Trophoblast cell (in vitro differentiated cells and primary cell): ENCODE data around the gene BTBD19.

Experiments
- DNase-seq, 2 donors: peaks; one replicate each; pipeline ENCODE4 v3.0.0-alpha.2; 2016
- H2AFZ ChIP-seq: 2 replicates; pipeline ENCODE4 v1.6.1; 2013; ENCODE audit warnings: low read length, moderate library complexity, mild to moderate bottlenecking; ENCODE audit not compliant: insufficient read depth, poor library complexity
- H2AK5ac ChIP-seq: 2 replicates; pipeline ENCODE4 v1.6.1; 2013; ENCODE audit warnings: mild to moderate bottlenecking, low read length
- H2BK120ac ChIP-seq: 2 replicates; pipeline ENCODE4 v1.6.1; 2013; ENCODE audit warnings: low read length, mild to moderate bottlenecking, moderate library complexity; ENCODE audit not compliant: insufficient read depth, poor library complexity
- H2BK12ac ChIP-seq: 2 replicates; pipeline ENCODE4 v1.6.1; 2013; ENCODE audit warnings: mild to moderate bottlenecking, low read length, moderate library complexity
- H2BK5ac ChIP-seq: 2 replicates; pipeline ENCODE4 v1.6.1; 2013; ENCODE audit warnings: low read length, low read depth, moderate library complexity, mild to moderate bottlenecking; ENCODE audit not compliant: poor library complexity
- H3K14ac ChIP-seq: 2 replicates; pipeline ENCODE4 v1.6.1; 2013; ENCODE audit warnings: mild to moderate bottlenecking, low read length
- H3K18ac ChIP-seq: 2 replicates; pipeline ENCODE4 v1.6.1; 2013; ENCODE audit warnings: mild to moderate bottlenecking, low read length
- H3K23ac ChIP-seq: 2 replicates; pipeline ENCODE4 v1.6.1; 2013; ENCODE audit warnings: low read length
- H3K27ac ChIP-seq: 2 replicates; pipeline ENCODE4 v1.5.1; 2013; ENCODE audit warnings: low read depth, mild to moderate bottlenecking, inconsistent platforms, low read length, moderate library complexity
- H3K27me3 ChIP-seq: 2 replicates; pipeline ENCODE4 v1.6.1; 2013; ENCODE audit warnings: inconsistent platforms, mild to moderate bottlenecking, low read length, moderate library complexity; ENCODE audit not compliant: insufficient read depth
- H3K36me3 ChIP-seq, 2 experiments: 1 replicate in 1 of 2; 2 replicates in 1 of 2; pipeline ENCODE4 v1.6.1; 2013; ENCODE audit warnings: low read length in 2 of 2, mild to moderate bottlenecking in 2 of 2, moderate library complexity in 1 of 2; ENCODE audit not compliant: insufficient read depth in 2 of 2, control insufficient read depth in 1 of 2
- H3K4ac ChIP-seq: 2 replicates; pipeline ENCODE4 v1.6.1; 2013; ENCODE audit warnings: low read depth, mild to moderate bottlenecking, low read length, moderate library complexity
- H3K4me1 ChIP-seq, 2 experiments: 1 replicate in 1 of 2; 2 replicates in 1 of 2; pipeline ENCODE4 v1.6.1; 2013; ENCODE audit warnings: low read length in 2 of 2, mild to moderate bottlenecking in 2 of 2, moderate library complexity in 1 of 2; ENCODE audit not compliant: insufficient read depth in 2 of 2, control insufficient read depth in 1 of 2
- H3K4me2 ChIP-seq: 2 replicates; pipeline ENCODE4 v1.6.1; 2013; ENCODE audit warnings: inconsistent platforms, mild to moderate bottlenecking, low read length, moderate library complexity
- H3K4me3 ChIP-seq: 2 replicates; pipeline ENCODE4 v1.5.1; 2013; ENCODE audit warnings: mild to moderate bottlenecking, low read depth, low read length, inconsistent platforms
- H3K79me1 ChIP-seq: one replicate; pipeline ENCODE4 v1.6.1; 2013; ENCODE audit warnings: low read length
- H3K79me2 ChIP-seq: 2 replicates; pipeline ENCODE4 v1.6.1; 2013; ENCODE audit warnings: low read length, mild to moderate bottlenecking; ENCODE audit not compliant: control insufficient read depth, insufficient read depth, poor library complexity
- H3K9ac ChIP-seq: 2 replicates; pipeline ENCODE4 v1.6.1; 2013; ENCODE audit warnings: mild to moderate bottlenecking, low read length
- H3K9me3 ChIP-seq: 2 replicates; pipeline ENCODE4 v1.6.1; 2013; ENCODE audit warnings: low read depth, mild to moderate bottlenecking, control low read depth, inconsistent platforms, low read length; ENCODE audit not compliant: insufficient read depth
- H4K12ac ChIP-seq: 2 replicates; pipeline ENCODE4 v1.6.1; 2013; ENCODE audit warnings: low read depth, mild to moderate bottlenecking, low read length, moderate library complexity
- H4K8ac ChIP-seq: 2 replicates; pipeline ENCODE4 v1.6.1; 2013; ENCODE audit warnings: low read depth, mild to moderate bottlenecking, low read length, moderate library complexity
- H4K91ac ChIP-seq: one replicate; pipeline ENCODE4 v1.6.1; 2013; ENCODE audit warnings: low read depth, mild to moderate bottlenecking, low read length, moderate library complexity
- WGBS: extraction: QIAGEN DNeasy Blood & Tissue Kit; methylation state at CpG from one replicate; pipeline ENCODE4 v1.1.7; 2013; ENCODE audit warnings: missing lambda C conversion rate; ENCODE audit not compliant: insufficient read length, insufficient coverage; ENCODE audit errors: extremely low coverage; 5-methylcytosine and 5-hydroxymethylcytosine counted together

Gene BTBD19

DNA sequence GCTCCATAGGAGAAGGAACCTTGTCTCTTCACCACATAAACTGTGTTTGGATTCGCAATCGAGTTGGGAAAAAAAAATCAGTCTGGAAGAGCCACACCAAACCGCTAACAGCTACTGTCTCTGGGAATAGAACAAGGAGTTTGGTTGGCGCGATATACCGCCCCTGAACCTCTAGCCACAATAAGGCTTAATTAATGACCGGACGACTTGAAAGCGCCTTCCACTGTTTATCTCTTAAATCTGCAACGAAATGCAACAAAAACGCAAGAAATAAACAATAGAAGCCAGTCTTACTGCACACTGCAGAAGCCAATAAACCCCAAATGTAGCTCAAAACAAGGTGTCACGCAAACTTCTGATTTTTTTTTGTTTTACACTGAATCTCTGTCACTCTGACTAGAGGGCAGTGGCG lies 10.9 kb downstream of the BTBD19 start:
- Histone ChIP-seq H4K91ac (no peak overlapping the region), H2BK5ac (no peak overlapping the region), H3K36me3 (peaks cover 0 to 2% of the 10 kb centered on the region in 2 experiments), H3K27ac (peak overlapping the region; percentile 36), H4K12ac (no peak overlapping the region), H3K9ac (no peak overlapping the region), H3K9me3 (no peaks in the 10 kb centered on the region), H3K4ac (no peak overlapping the region), H2AFZ (no peak overlapping the region), H3K4me1 (peaks cover 8 to 10% of the 10 kb centered on the region in 2 experiments), H3K4me3 (no peak overlapping the region), H3K79me2 (peaks cover 6% of the 10 kb centered on the region), H3K27me3 (no peaks in the 10 kb centered on the region), H3K79me1 (peaks cover 7% of the 10 kb centered on the region), H2BK12ac (no peak overlapping the region), H3K14ac (no peak overlapping the region), H2AK5ac (no peak overlapping the region), H3K18ac (no peak overlapping the region), H4K8ac (peak overlapping the region; percentile 13), H3K4me2 (peak overlapping the region; percentile 66), H3K23ac (no peak overlapping the region), H2BK120ac (no peak overlapping the region)
- no CpG with 5 or more reads among the region's 13 CpGs for WGBS
- DNase-seq: peak in 1 of 2 donors; percentile 89

DNA sequence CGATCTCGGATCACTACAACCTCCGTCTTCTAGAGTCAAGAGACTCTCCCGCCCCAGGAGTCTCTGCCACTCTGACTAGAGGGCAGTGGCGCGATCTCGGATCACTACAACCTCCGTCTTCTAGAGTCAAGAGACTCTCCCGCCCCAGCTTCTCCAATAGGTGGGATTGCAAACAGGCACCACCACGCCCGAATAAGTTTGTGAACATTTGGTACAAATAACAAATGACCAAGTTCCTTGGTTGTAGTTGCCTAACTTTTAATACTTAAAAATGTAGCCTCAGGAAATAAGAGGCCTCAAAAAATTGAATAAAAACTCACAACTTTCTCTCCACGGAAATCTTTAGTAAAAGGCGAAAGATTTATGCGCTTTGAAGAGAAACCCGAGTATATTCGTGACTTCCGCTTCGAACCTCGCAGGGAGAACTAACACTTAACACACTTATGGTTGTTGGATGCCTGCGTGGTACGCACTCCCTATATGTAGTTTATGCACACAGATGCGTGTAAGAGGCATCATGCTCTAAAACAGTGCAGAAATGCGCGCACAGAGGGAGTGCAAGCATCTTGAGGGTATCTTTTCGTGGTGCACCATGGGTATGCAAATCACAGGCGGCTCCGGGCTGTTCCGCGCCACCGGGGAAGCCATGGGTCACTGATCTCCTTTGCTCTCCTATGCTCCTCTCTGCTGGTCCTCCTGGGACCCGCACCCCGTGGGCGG lies 11.4 kb downstream of the BTBD19 start:
- peak overlapping the region; percentile 99 for H3K4ac ChIP-seq
- peak overlapping the region; percentile 39 for H2BK12ac ChIP-seq
- H2BK5ac ChIP-seq: peak overlapping the region; percentile 100
- H3K4me2 ChIP-seq: peak overlapping the region; percentile 66
- H4K12ac ChIP-seq: peak overlapping the region; percentile 93
- peak overlapping the region; percentile 83 for H4K8ac ChIP-seq
- peaks cover 5 to 7% of the 10 kb centered on the region in 2 experiments for H3K4me1 ChIP-seq
- peak overlapping the region; percentile 70 for H3K4me3 ChIP-seq
- H4K91ac ChIP-seq: peak overlapping the region; percentile 100
- peak overlapping the region; percentile 94 for H2AFZ ChIP-seq
- H3K9me3 ChIP-seq: no peaks in the 10 kb centered on the region
- H2AK5ac ChIP-seq: no peak overlapping the region
- H3K79me1 ChIP-seq: peaks cover 7% of the 10 kb centered on the region
- H2BK120ac ChIP-seq: peak overlapping the region; percentile 100
- no peaks in the 10 kb centered on the region for H3K27me3 ChIP-seq
- H3K14ac ChIP-seq: peak overlapping the region; percentile 100
- H3K27ac ChIP-seq: peak overlapping the region; percentile 93
- H3K36me3 ChIP-seq: peaks cover 0 to 2% of the 10 kb centered on the region in 2 experiments
- peak overlapping the region; percentile 95 for H3K23ac ChIP-seq
- peak; percentile 88 to 91 for DNase-seq
- peak overlapping the region; percentile 98 for H3K18ac ChIP-seq
- WGBS: no CpG with 5 or more reads among the region's 33 CpGs
- H3K79me2 ChIP-seq: peaks cover 6% of the 10 kb centered on the region
- peak overlapping the region; percentile 89 for H3K9ac ChIP-seq

DNA sequence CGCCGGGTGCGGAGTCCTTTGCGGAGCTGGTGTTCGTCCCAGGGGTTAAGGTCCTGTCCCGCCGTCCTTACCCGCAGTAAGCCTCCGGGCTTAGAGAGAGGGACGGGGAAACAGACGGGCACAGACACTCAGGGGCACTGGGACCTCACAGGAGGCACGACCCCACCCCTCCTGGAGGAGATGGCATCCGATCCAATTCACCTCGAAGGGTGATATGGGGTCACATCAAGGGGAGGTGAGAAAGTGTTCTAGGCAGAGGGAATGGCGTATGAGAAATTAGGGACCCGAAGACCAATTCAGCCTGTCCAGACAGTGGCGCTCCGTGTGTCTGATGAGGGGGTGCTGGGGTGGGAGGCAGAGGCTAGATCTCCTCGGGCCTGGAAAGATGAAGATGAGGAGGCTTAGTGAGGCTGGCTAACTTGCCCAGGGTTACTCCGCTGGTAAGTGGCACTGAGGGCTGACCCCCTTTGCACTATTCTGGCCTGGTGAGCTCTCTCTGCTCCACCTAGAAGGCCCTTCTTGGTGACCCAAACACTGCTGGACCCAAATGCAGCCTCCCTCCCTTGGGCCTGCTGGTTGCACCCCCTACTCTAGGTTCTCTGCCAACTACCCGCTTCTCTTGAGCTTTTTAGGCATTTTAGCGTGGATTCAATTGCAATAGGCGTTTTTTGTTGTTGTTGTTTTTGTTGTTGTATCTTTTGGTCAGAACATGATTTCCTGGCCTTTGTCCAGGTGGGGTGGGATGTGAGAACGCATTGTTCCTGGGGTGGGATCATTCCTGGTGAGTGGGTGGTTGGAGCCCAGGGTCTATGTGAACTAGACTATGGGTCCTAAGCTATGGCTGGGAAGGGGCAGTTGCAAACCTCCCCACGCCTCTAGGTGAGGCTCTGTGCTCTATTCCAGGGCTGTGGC lies 12.3 kb downstream of the BTBD19 start:
- H2BK5ac ChIP-seq: peak overlapping the region; percentile 100
- peak overlapping the region; percentile 39 for H2BK12ac ChIP-seq
- H2BK120ac ChIP-seq: peak overlapping the region; percentile 100
- H3K4ac ChIP-seq: peak overlapping the region; percentile 99
- H3K4me2 ChIP-seq: peak overlapping the region; percentile 66
- peak overlapping the region; percentile 70 for H3K4me3 ChIP-seq
- peaks cover 0 to 2% of the 10 kb centered on the region in 2 experiments for H3K36me3 ChIP-seq
- no peak for DNase-seq
- H3K79me2 ChIP-seq: peaks cover 6% of the 10 kb centered on the region
- H3K27me3 ChIP-seq: no peaks in the 10 kb centered on the region
- H3K18ac ChIP-seq: peak overlapping the region; percentile 98
- peak overlapping the region; percentile 83 for H4K8ac ChIP-seq
- peak overlapping the region; percentile 83 for H2AK5ac ChIP-seq
- H2AFZ ChIP-seq: peak overlapping the region; percentile 94
- H3K27ac ChIP-seq: peak overlapping the region; percentile 93
- H3K23ac ChIP-seq: no peak overlapping the region
- peak overlapping the region; percentile 69 for H3K9ac ChIP-seq
- H3K4me1 ChIP-seq: peaks cover 3 to 4% of the 10 kb centered on the region in 2 experiments
- H3K9me3 ChIP-seq: no peaks in the 10 kb centered on the region
- H3K79me1 ChIP-seq: peaks cover 7% of the 10 kb centered on the region
- peak overlapping the region; percentile 100 for H4K91ac ChIP-seq
- peak overlapping the region; percentile 93 for H4K12ac ChIP-seq
- H3K14ac ChIP-seq: peak overlapping the region; percentile 100
- WGBS: no CpG with 5 or more reads among the region's 25 CpGs

DNA sequence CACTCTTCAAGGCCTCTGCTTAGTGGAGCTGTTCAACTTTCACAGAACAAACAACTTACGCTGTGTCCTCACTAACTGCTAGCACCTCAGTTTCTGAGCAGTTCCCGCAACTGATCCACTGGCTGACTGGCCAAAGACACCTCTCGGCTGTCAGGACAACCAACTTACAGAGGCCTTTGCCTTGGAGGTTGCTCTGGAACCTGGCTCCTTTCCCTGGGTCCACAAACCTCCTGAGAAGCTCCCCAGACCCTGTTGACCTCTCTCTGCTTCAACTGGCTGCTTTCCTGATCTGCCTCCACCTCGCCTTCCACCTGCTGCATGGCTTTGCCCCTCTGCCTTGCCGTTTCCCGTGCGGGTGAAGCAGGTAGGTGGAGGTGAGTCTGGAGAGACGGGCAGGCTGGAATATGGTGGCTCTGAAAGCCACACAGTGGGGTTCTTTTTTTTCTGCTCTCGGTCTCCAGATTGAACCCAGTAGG lies 13.0 kb downstream of the BTBD19 start:
- no peak for DNase-seq
- no peak overlapping the region for H2AFZ ChIP-seq
- no peak overlapping the region for H3K4ac ChIP-seq
- no peak overlapping the region for H4K91ac ChIP-seq
- H4K8ac ChIP-seq: no peak overlapping the region
- no CpG with 5 or more reads among the region's 9 CpGs for WGBS
- H4K12ac ChIP-seq: no peak overlapping the region
- no peak overlapping the region for H3K4me2 ChIP-seq
- no peak overlapping the region for H2AK5ac ChIP-seq
- H3K36me3 ChIP-seq: no peaks in the 10 kb centered on the region
- no peaks in the 10 kb centered on the region for H3K27me3 ChIP-seq
- H3K79me1 ChIP-seq: peaks cover 7% of the 10 kb centered on the region
- H2BK12ac ChIP-seq: peak overlapping the region; percentile 27
- no peak overlapping the region for H3K23ac ChIP-seq
- no peak overlapping the region for H3K4me3 ChIP-seq
- no peak overlapping the region for H3K14ac ChIP-seq
- H3K9ac ChIP-seq: no peak overlapping the region
- no peak overlapping the region for H2BK5ac ChIP-seq
- no peak overlapping the region for H3K27ac ChIP-seq
- peak overlapping the region; percentile 55 for H2BK120ac ChIP-seq
- H3K79me2 ChIP-seq: peaks cover 6% of the 10 kb centered on the region
- no peaks in the 10 kb centered on the region for H3K9me3 ChIP-seq
- H3K18ac ChIP-seq: no peak overlapping the region
- H3K4me1 ChIP-seq: peaks cover 4 to 6% of the 10 kb centered on the region in 2 experiments
